Stimulated activated CD4-positive, alpha-beta T cell treated with anti-CD3 and anti-CD28 coated beads, Interleukin-1b, Interleukin-23, amount 100 ng/mL, for 48 hours (primary cell): ENCODE results near the gene SPPL3.
"Not testable (repeated sequence)": the region's sequence is repeated elsewhere in the genome, so short reads cannot be mapped to it uniquely, and the experiment has no call there.

ENCODE experiments used
- DNase-seq: peaks from one replicate; pipeline ENCODE4 v3.0.0-alpha.2; 2020

The SPPL3 gene

DNA sequence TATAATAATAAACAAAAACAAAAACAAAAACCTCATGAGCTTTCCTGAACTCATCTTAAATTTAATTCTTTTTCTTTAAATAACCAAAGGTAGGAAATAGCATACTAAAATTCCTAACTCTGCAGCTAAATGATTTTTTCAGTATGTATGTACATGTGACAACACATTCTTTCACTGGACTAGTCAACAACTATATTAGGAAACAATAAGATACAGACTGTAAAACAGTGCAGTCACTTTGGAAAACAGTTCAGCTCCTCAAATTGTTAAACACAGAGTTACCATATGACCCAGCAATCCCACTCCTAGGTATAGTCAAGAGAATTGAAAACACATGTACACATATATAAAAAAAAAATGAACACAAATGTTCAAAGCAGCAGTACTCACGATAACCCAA is 64.7 kb downstream of the SPPL3 start:
- no peak for DNase-seq

DNA sequence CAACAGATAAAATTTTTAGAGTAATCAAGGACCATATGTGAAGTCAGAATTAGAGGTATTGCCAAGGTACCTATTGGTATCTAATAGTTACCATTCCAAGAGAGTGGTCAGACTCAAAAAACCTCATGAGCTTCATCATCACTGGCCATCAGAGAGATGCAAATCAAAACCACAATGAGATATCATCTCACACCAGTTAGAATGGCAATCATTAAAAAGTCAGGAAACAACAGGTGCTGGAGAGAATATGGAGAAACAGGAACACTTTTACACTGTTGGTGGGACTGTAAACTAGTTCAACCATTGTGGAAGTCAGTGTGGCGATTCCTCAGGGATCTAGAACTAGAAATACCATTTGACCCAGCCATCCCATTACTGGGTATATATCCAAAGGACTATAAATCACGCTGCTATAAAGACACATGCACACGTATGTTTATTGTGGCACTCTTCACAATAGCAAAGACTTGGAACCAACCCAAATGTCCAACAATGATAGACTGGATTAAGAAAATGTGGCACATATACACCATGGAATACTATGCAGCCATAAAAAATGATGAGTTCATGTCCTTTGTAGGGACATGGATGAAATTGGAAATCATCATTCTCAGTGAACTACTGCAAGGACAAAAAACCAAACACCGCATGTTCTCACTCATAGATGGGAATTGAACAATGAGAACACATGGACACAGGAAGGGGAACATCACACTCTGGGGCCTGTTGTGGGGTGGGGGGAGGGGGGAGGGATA is 65.4 kb downstream of the SPPL3 start:
- not testable (repeated sequence) for DNase-seq

DNA sequence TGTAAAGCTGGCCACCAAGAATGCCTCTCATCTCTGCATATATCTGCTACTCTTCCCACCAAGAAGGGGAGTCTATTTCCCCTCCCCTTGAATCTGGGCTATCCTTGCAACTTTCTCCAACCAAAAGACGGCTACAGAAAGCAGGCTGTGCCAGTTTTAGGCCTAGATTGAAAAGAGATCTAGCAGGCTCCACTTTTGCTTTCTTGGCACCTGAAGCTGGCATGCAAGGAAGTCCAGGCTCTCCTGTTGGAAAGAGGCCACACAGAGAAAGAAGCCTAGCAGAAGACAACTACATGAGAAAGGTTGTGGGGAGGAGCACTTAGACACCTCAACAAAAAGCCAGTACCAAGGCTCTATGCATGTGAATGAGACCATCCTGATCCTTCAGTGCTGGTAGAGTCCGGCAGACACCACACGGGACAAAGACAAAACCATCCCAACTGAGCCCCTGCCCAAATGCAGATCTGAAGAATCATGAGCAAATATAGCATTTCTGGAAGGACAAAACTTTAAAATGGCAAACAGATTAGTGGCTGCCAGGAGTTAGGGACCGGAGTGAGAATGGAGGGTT is 68.0 kb downstream of the SPPL3 start:
- DNase-seq, result no peak

DNA sequence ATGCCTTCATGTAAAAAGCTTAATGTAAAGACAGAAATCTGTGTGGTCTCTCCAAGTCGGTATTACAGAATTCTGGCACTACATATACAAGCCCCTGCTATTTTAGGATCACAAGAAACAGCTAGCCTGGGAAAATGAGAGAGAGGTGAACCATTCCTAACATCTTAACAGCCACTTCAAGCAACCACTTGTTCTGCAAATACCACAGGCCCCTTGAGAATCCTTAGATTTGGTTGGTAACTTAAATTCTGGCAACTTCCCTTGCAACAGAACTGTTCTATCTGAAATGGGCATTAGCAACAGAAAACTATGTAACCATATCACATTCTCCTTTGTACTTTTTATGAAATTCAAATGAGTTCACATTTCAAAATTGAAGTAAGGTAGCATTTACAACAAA is 68.5 kb downstream of the SPPL3 start:
- no peak for DNase-seq

DNA sequence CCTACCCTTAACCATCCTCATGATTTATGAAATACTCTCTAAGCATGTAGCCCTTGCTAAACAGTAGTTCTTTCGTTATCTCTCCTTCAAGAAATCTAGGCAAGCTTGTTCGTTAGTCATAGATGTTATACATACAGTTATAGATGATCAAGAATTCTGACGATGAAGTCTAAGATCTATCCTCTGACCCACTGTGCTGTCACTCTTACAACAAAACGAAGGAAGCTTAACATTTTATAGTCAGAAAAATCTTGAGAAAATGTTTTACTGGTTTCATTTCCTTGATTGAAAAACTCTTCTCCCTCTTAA is 68.9 kb downstream of the SPPL3 start:
- no peak for DNase-seq

DNA sequence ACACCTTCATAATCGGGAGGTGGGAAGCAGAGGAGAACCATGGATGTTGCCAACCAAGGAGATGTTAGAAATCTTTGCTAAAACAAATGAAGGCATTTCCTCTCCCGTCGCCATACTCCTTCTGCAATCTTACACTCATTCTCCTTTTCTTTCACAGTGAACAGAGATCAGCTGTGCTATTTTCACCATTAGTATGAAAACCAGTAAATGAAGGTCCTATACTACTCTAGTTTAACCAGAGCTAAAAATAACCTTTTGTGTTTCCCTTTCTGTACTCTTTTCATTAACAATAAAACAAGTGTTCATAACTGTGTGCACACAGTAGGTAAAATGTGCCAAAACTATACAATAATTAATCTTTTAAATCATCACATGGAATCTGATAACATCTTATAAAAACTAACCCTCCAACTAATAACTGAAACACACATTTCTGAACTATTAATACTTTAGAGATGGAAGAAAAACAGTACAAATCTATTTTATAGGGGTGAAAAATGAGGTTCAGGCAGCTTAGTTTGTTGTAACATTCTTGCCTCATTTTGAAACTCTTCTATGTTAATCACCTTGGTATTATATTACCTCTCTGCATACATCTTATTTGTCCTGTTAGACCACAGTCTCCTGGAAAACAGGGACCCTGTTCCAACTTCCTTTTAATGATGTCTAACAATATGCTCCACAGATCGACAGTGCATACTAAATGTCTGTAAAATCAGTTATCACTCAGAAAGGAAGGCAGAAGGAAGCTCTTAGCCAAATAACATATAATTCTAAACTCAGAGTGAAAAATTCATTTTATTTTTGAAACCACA is 69.5 kb downstream of the SPPL3 start:
- no peak for DNase-seq

DNA sequence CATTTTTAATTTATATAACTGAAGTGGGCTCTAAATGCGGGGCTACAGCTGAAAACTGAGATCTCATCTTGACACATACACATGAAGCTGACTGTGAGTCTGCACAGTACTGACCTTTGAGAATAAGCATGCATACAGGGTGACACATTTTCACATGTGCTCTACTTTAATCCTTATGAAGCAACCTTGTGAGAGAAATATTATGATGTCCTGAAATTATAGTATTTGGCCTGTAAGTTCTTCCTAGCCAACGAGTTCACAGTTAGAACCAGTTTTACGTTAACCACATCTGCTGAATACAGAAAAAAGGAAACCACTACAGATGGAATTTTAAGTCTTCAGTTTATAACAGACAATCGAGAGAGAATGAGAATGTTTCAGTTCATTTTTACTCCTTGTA is 70.3 kb downstream of the SPPL3 start:
- DNase-seq, result no peak

DNA sequence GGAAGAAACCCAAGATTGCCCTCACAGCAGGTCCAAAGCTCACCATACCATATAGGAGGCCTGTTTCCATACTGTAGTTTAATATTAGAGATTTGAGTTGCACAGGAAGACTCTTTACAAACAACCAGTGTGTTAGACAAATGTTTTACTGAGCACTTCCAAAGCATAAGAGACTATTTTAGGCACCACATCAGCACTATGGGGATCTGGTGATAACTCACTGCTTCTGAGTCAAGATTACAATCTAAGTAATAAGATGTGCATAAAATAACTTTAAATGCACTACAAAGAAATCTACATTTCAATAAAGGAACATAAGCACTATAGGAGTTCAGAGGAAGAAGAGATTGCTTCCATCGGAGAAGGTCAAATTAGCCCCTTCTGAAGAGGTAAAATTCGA is 71.4 kb downstream of the SPPL3 start:
- DNase-seq, result no peak

DNA sequence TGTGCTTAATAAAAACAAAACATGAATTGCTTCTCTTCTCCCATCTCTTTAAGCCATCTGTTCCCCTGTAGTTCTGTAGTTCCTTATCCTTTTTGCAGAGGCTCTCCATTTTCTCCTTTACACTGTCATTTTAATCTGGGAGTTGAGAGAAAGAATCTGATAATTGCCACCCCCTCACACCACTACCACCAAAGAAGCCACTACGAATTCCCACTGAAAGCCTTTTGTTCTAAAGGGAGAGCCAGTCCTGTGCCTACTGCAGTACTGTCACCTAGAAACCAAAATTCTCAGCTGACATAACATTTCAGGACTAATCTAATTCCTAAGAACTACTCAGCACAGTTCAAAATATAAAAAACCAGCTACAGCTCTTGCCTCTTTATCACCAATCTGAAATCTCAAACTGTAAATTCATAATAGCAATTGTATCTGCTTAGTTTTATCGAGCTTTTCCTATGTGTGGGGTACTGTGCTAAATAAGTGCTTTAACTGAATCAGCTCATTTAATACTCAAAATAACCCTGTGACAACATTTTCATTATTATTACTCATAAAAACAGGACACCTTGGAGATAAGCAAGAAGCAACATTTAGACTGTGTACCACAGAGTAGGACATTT is 72.4 kb downstream of the SPPL3 start:
- DNase-seq, result no peak

DNA sequence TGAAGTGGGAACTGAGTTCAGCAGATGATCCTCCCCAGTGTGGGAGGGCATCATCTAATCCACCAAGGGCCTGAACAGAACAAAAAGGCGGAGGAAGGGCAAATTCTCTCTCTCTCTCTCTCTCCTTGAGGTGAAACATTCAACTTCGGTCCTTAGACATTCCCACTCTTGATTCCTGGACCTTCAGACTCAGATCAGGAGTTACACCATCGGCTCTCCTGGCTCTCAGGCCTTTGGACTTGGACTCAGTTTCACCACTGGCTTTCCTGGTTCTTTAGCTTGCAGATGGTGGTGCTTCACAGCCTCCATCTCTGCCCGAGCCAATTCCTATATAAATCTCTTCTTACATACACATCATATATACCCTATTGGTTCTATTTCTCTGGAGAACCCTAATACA is 73.2 kb downstream of the SPPL3 start:
- DNase-seq, result no peak

DNA sequence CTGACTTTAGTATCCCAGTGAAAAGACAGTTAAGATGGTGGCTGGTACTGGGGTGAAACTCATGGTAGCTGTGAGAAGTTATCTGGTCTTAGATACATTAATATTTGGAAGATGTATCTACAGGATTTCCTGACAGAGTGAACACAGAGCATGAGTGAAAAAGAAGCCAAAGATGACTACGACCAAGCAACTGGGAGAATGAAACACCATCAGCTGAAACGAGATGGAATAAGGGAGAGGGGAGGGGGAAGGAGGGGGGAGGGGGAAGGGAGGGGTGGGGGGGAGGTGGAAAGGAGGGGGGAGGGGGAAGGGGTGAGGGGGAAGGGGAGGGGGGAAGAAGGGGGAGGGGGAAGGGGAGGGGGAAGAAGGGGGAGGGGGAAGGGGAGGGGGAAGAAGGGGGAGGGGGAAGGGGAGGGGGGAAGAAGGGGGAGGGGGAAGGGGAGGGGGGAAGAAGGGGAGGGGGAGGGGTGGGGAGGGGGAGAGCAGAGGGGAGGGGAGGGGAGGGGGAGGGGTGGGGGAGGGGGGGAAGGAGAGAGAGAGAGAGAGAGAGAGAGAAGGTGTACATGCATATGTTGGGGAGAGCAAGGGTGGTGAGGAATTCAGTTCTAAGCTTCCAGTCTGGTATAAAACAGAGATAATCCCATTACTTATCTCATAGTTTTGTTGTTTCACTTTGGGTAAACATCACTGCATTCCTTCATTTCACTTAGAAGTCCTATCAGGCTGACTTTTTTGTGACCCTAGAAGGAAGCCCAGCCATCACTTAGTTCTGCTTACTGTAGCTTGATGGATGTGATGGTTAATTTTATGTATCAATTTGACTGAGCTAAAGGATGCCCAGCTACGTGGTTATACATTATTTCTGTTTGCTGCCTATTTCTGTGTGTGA is 73.9 kb downstream of the SPPL3 start:
- no peak for DNase-seq

DNA sequence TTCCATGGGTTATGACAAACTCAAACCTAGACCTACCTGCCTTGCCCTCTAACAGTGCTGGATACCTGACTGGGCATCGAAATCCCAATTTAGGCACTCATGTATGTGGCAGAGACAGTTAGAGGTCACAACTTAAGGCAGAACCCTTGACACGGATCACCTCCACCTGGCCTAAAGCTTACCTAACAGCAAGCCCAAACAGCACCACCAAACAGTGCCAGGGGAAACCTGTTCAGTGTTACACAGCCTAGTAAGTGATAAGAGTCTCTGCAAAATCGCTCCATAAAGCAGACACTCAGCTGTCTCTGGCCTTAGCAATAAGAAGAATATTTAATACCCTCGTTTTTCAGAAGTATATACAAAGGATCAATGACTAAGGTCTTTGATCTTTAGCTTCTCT is 77.8 kb downstream of the SPPL3 start:
- no peak for DNase-seq

DNA sequence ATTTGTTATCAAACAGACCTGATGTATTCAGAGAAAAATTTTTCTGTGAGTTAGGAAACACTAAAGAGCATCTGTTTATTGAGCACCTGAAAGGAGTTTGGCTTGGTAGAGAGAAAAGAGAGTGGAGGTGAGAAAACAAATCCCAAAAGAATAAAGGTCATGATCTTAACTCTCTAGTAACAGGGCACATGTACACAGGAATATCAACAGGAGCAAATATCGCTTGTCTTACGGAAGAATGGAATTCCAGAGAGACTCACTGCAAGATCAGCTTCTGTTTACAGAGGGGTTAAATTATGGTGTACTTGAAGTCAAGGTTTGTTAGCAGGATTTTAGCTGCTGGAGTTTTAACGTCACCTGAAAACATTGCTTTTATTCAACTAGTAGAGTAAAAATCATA is 78.8 kb downstream of the SPPL3 start:
- no peak for DNase-seq

DNA sequence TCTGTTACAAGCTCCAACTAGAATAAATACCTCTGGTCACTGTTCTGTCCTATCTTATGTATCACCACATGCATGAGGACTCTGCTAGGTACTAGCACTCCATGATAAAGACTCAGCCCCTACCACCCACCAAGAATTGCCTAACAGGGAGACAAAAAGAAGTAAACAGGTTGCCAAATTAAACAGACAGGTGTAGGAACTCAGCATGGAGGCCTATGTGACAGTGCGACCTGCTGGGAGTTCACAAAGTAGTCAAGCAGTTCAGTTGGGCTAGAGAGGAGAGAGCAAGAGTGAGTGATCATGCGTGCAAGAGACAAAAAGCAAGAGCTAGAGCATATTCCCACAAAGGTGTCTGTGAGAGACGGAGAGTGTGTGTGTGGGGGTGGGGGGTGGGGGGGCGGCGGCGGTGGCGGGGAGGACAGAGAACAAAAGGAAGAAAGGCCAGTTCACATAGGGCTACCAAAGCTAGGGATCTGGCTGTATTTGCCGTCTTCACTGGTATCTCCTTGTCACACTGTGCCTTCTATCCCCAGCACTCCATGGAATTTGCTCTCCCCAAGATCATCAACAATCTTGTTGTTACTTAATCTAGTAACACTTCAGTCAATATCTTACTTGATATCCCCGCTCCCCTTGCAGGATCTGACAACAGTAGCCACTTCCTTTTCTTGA is 81.2 kb downstream of the SPPL3 start:
- no peak for DNase-seq

DNA sequence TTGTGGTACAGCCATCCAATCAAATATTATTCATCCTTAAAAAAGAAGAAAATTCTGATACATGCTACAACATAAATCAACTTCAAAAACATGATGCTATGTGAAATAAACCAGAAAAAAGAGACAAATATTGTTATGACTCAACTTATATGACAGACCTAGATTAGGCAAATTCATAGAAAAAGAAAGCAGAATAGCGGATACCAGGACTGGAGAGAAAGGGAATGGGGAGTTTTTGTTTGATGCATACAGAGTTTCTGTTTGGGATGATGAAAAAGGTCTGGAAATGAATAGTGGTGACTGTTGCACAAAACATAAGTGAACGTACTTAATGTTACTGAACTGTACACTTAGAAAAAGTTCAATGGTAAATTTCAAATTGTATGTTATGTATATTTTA is 82.3 kb downstream of the SPPL3 start:
- DNase-seq, result no peak

DNA sequence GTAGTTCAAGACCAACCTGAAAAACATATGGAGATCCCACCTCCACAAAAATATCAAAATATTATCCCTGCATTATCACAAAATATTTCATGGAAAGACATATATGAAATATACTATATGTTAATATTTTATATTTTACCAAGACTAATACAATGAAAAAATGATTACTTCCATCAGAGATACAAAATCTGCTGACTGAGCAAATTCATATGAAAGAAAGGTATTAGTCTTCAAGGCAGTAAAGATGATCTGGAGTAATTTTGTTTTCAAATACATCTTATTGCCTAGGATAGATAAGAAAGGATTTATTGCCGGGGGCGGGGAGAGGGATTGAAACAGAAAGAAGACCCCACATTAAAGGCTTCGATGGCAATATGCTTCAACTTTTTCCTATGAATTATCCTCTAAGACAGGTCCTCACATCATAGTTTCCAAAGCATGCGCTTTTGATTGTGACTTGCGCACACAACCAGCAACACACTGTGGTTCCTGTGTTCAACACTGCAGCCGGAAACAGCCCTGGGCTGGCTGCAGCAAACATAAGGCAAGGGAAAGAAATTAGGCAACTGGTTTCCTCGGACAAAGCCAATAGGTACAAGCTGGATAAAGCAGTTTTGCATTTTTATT is 83.2 kb downstream of the SPPL3 start:
- DNase-seq, result peak; percentile 70

DNA sequence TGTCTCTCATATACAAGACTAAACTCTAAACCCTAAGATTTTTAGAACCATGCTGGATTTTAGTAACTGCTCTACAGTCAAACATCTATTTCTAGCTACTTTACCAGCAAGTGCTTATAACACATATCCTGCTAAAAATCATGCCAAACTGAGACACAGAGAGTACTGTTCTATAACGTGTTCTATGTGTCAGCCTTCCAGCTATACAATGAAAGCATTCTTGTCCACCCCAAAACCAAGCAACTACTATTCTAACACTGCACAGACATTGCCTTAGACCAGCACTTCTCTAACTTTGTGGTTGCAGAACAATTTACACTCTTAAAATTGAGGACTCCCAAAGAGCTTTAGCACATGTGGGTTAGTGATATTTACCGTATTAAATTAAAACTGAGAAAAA is 85.7 kb downstream of the SPPL3 start:
- DNase-seq, result no peak

DNA sequence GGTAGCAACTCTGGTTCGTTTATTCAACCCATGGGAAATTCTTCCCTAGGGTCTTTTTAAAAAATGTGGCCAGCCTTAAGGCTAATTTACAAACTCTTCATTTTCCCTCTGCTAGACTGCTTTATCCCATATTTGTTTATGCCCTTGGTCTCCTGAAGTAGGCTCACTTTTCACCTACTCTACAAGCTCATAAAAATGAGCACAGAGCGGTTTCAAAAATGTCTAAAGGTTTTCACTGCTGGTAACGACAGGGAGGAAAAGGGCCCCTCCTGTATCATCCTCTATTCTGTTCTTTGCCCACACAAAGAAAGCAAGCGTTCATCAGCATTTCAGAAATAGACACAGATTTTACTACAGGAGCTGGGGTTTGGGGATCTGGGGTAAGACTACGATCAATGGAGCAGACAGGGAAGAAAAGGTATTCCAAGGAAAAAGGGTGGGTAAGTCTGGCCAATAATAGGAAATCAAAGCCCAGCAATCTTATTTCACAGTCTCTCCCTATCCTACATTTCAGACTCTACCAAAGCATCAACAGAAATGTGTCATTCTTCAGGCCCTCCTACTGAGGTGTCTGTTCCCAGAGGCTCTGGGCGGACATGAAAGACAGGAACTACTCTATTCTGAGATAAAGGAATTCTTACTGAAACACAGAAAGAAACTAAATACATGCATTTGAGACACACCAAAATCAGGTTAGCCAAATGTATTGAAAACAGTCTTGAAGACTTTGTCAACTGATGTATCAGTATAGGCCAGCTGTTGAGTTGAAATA is 86.4 kb downstream of the SPPL3 start:
- no peak for DNase-seq

DNA sequence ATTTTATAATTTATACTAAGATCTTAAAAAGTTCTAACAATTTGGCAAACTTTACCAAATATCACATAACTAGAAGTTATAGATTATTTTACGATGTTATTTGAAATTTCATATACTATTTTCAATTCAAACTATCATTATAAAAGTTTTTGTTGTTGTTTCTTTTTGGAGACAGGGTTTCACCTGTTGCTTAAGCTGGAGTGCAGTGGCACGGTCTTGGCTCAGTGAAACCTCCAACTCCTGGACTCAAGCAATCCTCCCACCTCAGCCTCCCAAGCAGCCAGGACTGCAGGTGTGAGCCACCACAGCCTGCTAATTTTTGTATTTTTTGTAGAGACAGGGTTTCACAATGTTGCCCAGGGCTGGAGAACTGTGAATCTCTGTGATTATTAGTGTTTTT is 87.8 kb downstream of the SPPL3 start:
- DNase-seq, result no peak

DNA sequence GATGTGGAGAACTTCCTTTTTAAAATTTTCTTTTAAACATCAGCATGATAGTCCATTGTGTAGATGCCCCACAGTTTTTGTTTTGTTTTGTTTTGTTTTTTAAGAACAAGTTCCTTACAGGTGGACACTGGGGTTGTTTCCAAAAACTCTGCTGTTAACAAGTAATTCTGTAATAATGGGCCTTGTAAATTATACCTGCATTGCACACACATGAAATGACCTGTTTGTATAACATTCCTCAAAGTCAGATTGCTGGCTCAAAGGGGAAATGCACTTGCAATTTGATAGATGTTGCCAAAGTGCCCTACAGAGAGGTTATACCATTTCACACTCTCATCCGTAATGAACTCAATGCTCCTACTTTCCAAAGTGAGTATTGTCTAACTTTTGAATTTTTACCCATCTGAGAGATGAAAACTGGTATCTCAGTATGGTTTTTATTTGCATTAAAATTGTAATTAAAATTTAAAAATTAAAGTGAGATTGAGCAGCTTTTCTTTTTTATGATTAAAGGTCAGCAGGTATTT is 89.2 kb downstream of the SPPL3 start:
- no peak for DNase-seq
